Endothelial cell (in vitro differentiated cells): ENCODE data around the gene PTPN12. TPM values are rescaled to one million over a fixed set of nuclear protein-coding genes. Genes with fewer than 3 reads are reported as not detected.
"Not testable (repeated sequence)": the region's sequence is repeated elsewhere in the genome, so short reads cannot be mapped to it uniquely, and the experiment has no call there.

Experiments used
- DNase-seq: peaks from one replicate; pipeline ENCODE4 v3.0.0; 2021; ENCODE audit warnings: low spot score
- H3K27ac Mint-ChIP-seq: one replicate; pipeline ENCODE4 v1.8.0; 2021; ENCODE audit warnings: mixed read lengths, inconsistent platforms; ENCODE audit not compliant: unreplicated experiment
- H3K27me3 Mint-ChIP-seq: one replicate; pipeline ENCODE4 v1.8.0; 2021; ENCODE audit warnings: mild to moderate bottlenecking, moderate library complexity, mixed read lengths, inconsistent platforms; ENCODE audit not compliant: unreplicated experiment
- H3K36me3 Mint-ChIP-seq: one replicate; pipeline ENCODE4 v1.8.0; 2021; ENCODE audit warnings: mild to moderate bottlenecking, low read depth, mixed read lengths, inconsistent platforms; ENCODE audit not compliant: unreplicated experiment
- H3K4me1 Mint-ChIP-seq: one replicate; pipeline ENCODE4 v1.8.0; 2021; ENCODE audit warnings: mild to moderate bottlenecking, mixed read lengths, inconsistent platforms; ENCODE audit not compliant: unreplicated experiment
- H3K4me3 Mint-ChIP-seq: one replicate; pipeline ENCODE4 v1.8.0; 2021; ENCODE audit warnings: mild to moderate bottlenecking, mixed read lengths, inconsistent platforms; ENCODE audit not compliant: unreplicated experiment
- H3K9me3 Mint-ChIP-seq: one replicate; pipeline ENCODE4 v1.8.0; 2021; ENCODE audit warnings: mixed read lengths, inconsistent platforms; ENCODE audit not compliant: unreplicated experiment
- total RNA-seq: library from RNA; stranded (reverse); fragmentation: NEBNext Ultra II Directional; extraction: Animal tissue kit (Norgen Biotek cat#: 25700); gene quantifications from one replicate; pipeline ENCODE4 v1.2.1, GENCODE V29; 2021; ENCODE audit not compliant: unreplicated experiment
- TF ChIP-seq, protein P1 (sequence below): fragments of 200-600 bp; sonication (generic); IDR thresholded peaks from one replicate; pipeline ENCODE4 v1.5.0; 2021; ENCODE audit warnings: antibody characterized with exemption; ENCODE audit not compliant: unreplicated experiment

PTPN12 gene
- total RNA-seq, 1 donor from 2014 or later = 186 TPM

DNA sequence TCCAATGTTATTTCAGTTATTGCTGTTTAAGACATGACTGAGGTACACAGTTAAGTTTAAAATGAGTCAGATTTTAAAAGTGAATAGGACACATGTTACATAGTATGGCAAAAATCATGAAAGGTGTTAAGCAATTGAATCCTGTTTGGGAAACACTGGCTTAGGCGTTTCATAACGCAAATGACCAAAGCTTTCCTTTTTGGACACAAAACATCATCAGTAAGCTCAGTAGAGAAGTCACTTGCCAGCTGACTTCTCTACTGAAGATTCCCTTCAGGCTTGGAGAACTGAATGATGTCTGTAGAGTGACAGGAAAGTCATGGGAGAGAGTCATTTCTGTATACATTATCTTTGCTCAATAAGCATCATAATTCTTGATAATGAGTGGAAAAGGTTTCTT lies 94.7 kb downstream of the PTPN12 start:
- H3K27ac Mint-ChIP-seq = no peak overlapping the region
- H3K9me3 Mint-ChIP-seq = no peaks in the 10 kb centered on the region
- DNase-seq = no peak
- H3K4me1 Mint-ChIP-seq = no peaks in the 10 kb centered on the region
- H3K27me3 Mint-ChIP-seq = no peaks in the 10 kb centered on the region
- TF ChIP-seq, protein P1, sequence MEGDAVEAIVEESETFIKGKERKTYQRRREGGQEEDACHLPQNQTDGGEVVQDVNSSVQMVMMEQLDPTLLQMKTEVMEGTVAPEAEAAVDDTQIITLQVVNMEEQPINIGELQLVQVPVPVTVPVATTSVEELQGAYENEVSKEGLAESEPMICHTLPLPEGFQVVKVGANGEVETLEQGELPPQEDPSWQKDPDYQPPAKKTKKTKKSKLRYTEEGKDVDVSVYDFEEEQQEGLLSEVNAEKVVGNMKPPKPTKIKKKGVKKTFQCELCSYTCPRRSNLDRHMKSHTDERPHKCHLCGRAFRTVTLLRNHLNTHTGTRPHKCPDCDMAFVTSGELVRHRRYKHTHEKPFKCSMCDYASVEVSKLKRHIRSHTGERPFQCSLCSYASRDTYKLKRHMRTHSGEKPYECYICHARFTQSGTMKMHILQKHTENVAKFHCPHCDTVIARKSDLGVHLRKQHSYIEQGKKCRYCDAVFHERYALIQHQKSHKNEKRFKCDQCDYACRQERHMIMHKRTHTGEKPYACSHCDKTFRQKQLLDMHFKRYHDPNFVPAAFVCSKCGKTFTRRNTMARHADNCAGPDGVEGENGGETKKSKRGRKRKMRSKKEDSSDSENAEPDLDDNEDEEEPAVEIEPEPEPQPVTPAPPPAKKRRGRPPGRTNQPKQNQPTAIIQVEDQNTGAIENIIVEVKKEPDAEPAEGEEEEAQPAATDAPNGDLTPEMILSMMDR = no peak
- H3K36me3 Mint-ChIP-seq = peaks cover 10% of the 10 kb centered on the region
- no peak overlapping the region for H3K4me3 Mint-ChIP-seq

DNA sequence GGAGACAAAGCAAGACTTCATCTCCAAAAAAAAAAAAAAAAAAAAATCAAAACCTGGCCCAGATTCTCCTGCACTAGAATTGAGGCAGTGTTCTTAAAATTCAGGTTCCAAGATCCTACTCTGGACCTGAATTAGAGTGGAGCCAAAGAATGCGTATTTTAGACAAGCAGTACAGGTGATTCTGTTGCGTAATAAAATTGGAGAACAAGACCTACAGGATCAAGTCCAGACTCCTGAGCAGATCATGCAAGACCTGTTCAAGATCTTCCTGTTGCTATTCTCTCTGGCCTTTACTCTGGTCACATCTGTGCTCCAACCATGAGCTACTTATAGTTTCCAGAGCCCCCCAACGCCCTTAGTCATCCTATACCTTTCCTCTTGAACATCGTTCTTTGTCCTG lies 107.7 kb downstream of the PTPN12 start:
- H3K9me3 Mint-ChIP-seq = no peaks in the 10 kb centered on the region
- DNase-seq = no peak
- H3K36me3 Mint-ChIP-seq = peaks cover 25% of the 10 kb centered on the region
- peaks cover 10% of the 10 kb centered on the region for H3K27me3 Mint-ChIP-seq
- TF ChIP-seq, protein P1 = no peak
- no peak overlapping the region for H3K4me3 Mint-ChIP-seq
- H3K27ac Mint-ChIP-seq = no peak overlapping the region
- peaks cover 6% of the 10 kb centered on the region for H3K4me1 Mint-ChIP-seq

DNA sequence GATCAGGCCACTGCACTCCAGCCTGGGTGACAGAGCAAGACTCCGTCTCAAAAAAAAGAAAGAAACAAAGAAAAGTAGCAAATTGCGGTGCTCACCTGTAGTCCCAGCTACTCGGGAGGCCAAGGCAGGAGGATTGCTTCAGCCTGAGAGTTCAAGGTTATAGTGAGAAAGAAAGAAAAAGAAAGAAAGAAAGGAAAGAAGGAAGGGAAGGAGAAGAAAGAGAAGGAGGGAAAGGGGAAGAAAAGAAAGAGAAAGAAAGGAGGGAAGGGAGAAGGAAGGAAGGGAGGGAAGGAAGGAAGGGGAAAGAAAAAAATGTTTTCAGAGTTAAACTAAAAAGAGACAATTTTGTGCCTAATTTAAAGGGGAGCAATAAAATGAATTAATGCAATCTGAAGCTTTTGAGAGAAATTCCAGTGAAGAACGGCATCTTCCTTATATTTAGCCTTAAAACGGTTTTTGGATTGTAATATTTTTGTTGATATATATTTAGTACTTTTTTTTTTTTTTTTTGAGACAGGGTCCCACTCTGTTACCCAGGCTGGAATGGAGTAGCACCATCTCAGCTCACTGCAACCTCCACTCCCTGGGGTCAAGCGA lies 111.7 kb downstream of the PTPN12 start:
- Mint-ChIP-seq H3K4me1 (peaks cover 6% of the 10 kb centered on the region), H3K27me3 (peaks cover 9% of the 10 kb centered on the region), H3K9me3 (no peaks in the 10 kb centered on the region), H3K4me3 (no peak overlapping the region), H3K36me3 (peaks cover 15% of the 10 kb centered on the region), H3K27ac (no peak overlapping the region)
- TF ChIP-seq, protein P1 = no peak
- DNase-seq = no peak

DNA sequence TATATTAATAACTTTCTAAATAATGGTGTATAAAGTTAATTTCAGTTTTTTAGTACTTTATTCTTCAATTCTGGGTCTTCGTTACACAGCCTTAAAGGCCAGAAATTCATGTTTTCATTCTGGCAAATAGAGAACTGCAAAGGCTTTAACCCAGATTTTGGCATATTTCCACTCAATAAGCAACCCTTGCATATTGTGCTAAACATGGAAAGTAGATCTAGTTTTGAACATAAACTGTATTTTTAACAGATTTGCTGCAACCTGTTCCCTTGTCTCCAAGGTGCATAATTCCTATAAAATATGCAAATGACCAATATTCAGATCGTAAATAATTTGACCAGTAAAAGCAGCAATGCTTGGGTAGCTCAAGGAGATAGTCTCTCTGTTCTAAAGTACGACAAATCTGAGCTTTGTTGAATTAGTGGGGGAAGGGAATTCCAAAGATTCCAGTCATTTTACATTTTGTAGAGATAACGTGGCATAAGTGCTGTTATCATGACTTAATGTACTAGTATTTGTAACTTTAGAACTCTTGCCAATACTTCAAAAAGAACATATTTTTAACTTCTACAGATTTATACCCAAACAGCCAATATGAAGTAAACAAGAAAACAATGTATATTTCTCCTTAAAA lies 112.7 kb downstream of the PTPN12 start:
- H3K27ac Mint-ChIP-seq = peak overlapping the region; percentile 67
- no peak overlapping the region for H3K4me3 Mint-ChIP-seq
- H3K36me3 Mint-ChIP-seq = peaks cover 12% of the 10 kb centered on the region
- DNase-seq = no peak
- peaks cover 7% of the 10 kb centered on the region for H3K27me3 Mint-ChIP-seq
- H3K9me3 Mint-ChIP-seq = no peaks in the 10 kb centered on the region
- H3K4me1 Mint-ChIP-seq = peaks cover 3% of the 10 kb centered on the region
- TF ChIP-seq, protein P1 = no peak

DNA sequence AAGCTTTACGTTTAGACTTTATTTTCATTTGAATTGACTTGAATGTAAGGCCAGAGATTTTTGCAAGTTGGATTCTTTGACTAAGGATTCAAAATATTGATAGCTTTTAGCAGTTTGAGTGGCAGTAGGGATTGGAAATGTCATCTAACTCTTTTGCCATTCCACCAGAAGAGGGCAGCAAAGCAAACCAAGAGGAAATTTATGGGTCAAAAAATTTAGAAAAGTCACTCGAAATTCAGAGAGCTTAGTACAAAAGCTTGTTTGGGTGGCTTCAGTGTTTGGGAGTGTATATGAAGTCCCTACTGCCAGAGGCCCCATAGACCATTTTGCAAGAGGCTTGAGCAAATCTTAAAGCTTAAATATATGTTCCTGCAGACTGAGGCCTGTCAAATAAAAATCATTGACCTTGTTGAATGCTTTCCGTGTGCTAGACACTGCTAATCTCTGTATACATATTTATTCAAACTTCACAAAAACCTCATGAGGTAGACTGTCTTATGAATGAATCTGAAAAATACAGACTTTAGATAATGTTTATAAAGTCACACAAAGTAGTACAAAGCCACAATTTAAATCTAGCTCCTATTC lies 114.6 kb downstream of the PTPN12 start:
- DNase-seq = peak; percentile 38
- H3K4me1 Mint-ChIP-seq = no peaks in the 10 kb centered on the region
- no peaks in the 10 kb centered on the region for H3K9me3 Mint-ChIP-seq
- peaks cover 22% of the 10 kb centered on the region for H3K36me3 Mint-ChIP-seq
- TF ChIP-seq, protein P1 = peak; percentile 80
- H3K27me3 Mint-ChIP-seq = peaks cover 4% of the 10 kb centered on the region
- H3K4me3 Mint-ChIP-seq = no peak overlapping the region
- H3K27ac Mint-ChIP-seq = no peak overlapping the region

DNA sequence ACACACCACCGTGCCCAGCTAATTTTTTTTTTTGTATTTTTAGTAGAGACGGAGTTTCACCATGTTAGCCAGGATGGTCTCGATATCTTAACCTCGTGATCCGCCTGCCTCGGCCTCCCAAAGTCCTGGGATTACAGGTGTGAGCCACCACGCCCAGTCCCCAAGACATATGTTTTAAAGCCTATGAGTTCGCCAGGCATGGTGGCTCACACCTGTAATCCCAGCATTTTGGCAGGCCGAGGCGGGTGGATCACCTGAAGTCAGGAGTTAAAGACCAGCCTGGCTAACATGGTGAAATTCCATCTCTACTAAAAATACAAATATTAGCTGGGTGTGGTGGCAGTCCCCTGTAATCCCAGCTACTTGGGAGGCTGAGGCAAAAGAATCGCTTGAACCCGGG lies 115.7 kb downstream of the PTPN12 start:
- H3K27me3 Mint-ChIP-seq, H3K4me3 Mint-ChIP-seq, DNase-seq, H3K4me1 Mint-ChIP-seq, H3K27ac Mint-ChIP-seq, H3K9me3 Mint-ChIP-seq: not testable (repeated sequence)
- H3K36me3 Mint-ChIP-seq = peaks cover 24% of the 10 kb centered on the region
